Fibroblast of villous mesenchyme (primary cell): ENCODE measurements around the gene MYH9. TPM values are rescaled to one million over a fixed set of nuclear protein-coding genes. Genes with fewer than 3 reads are reported as not detected.

ENCODE experiments used
- DNase-seq: peaks from one replicate; pipeline ENCODE4 v3.0.0-alpha.2; 2010; ENCODE audit warnings: low read depth
- H3K4me3 ChIP-seq: 2 replicates; pipeline ENCODE4 v1.5.1; 2011; ENCODE audit warnings: low read depth, mild to moderate bottlenecking, low read length
- CTCF ChIP-seq: IDR thresholded peaks from 2 replicates; pipeline ENCODE4 v1.5.1; 2012; ENCODE audit warnings: low read depth, mild to moderate bottlenecking, low read length; ENCODE audit not compliant: insufficient read depth
- total RNA-seq: library from RNA; depleted of rRNA; stranded (reverse); fragments of >200 nt; gene quantifications from 2 replicates; pipeline ENCODE4 v1.2.3, GENCODE V29; 2012

MYH9 gene
- total RNA-seq, 1 donor, result 1,420 TPM

GRCh38 chr22:36348760-36349159 is 39.0 kb downstream of the MYH9 start:
- no peak for TF ChIP-seq CTCF
- H3K4me3 ChIP-seq, result no peak overlapping the region
- DNase-seq, result no peak

- TF ChIP-seq CTCF, result no peak
- H3K4me3 ChIP-seq, result no peak overlapping the region
- no peak for DNase-seq
These were observed 40.7 kb downstream of the MYH9 start for GRCh38 chr22:36347094-36347493.

- no peak for TF ChIP-seq CTCF
- DNase-seq, result no peak
- H3K4me3 ChIP-seq, result no peak overlapping the region
These were observed 43.5 kb downstream of the MYH9 start for GRCh38 chr22:36344106-36344827.

- no peak for DNase-seq
- no peak overlapping the region for H3K4me3 ChIP-seq
- no peak for TF ChIP-seq CTCF
These were observed 44.1 kb downstream of the MYH9 start for GRCh38 chr22:36343720-36344105.

- TF ChIP-seq CTCF, result no peak
- no peak for DNase-seq
- no peak overlapping the region for H3K4me3 ChIP-seq
These were observed 44.6 kb downstream of the MYH9 start for GRCh38 chr22:36343070-36343719.

- H3K4me3 ChIP-seq, result no peak overlapping the region
- no peak for DNase-seq
- no peak for TF ChIP-seq CTCF
These were observed 46.1 kb downstream of the MYH9 start for GRCh38 chr22:36341640-36342041.

- H3K4me3 ChIP-seq, result no peak overlapping the region
- no peak for DNase-seq
- peak; percentile 21 for TF ChIP-seq CTCF
These were observed 47.1 kb downstream of the MYH9 start for GRCh38 chr22:36340621-36341020.
